MM.1S (cell line): ENCODE results near the gene GPAT2.
"Not testable (repeated sequence)": the region's sequence is repeated elsewhere in the genome, so short reads cannot be mapped to it uniquely, and the experiment has no call there.

ENCODE experiments used
- DNase-seq: peaks from one replicate; pipeline ENCODE4 v3.0.0-alpha.2; 2015
- H2AFZ ChIP-seq: fragments of 300-600 bp; sonication (generic); 2 replicates; pipeline ENCODE4 v1.6.0; 2016; ENCODE audit warnings: antibody characterized with exemption, low read length
- H3F3A ChIP-seq: fragments of 300-600 bp; sonication (generic); 2 replicates; pipeline ENCODE4 v1.6.1; 2016; ENCODE audit warnings: mild to moderate bottlenecking, antibody characterized with exemption, low read length, moderate library complexity, mixed read lengths; ENCODE audit not compliant: insufficient read depth
- H3K27ac ChIP-seq: fragments of 300-600 bp; sonication (generic); 2 replicates; pipeline ENCODE4 v1.5.1; 2016; ENCODE audit warnings: mild to moderate bottlenecking, low read length
- H3K27me3 ChIP-seq: fragments of 300-600 bp; sonication (generic); replicated peaks from 2 replicates; pipeline ENCODE4 v1.6.0; 2016; ENCODE audit warnings: low read length; ENCODE audit not compliant: insufficient read depth
- H3K36me3 ChIP-seq: fragments of 300-600 bp; sonication (generic); replicated peaks from 2 replicates; pipeline ENCODE4 v1.6.1; 2016; ENCODE audit warnings: mild to moderate bottlenecking, low read length, mixed read lengths; ENCODE audit not compliant: insufficient read depth
- H3K4me1 ChIP-seq: fragments of 300-600 bp; sonication (generic); 2 replicates; pipeline ENCODE4 v1.6.1; 2016; ENCODE audit warnings: low read length, mixed read lengths
- H3K4me2 ChIP-seq: fragments of 300-600 bp; sonication (generic); 2 replicates; pipeline ENCODE4 v1.6.0; 2016; ENCODE audit warnings: low read depth, low read length
- H3K4me3 ChIP-seq: fragments of 300-600 bp; sonication (generic); 2 replicates; pipeline ENCODE4 v1.5.1; 2016; ENCODE audit warnings: low read length, mixed read lengths
- H3K79me2 ChIP-seq: fragments of 300-600 bp; sonication (generic); 2 replicates; pipeline ENCODE4 v1.6.1; 2016; ENCODE audit warnings: mixed run types, low read length, mixed read lengths
- H3K9ac ChIP-seq: fragments of 300-600 bp; sonication (generic); 2 replicates; pipeline ENCODE4 v1.6.1; 2016; ENCODE audit warnings: low read length, mixed read lengths
- H3K9me2 ChIP-seq: fragments of 300-600 bp; sonication (generic); replicated peaks from 2 replicates; pipeline ENCODE4 v1.6.1; 2016; ENCODE audit warnings: mild to moderate bottlenecking, low read length, mixed read lengths; ENCODE audit not compliant: insufficient read depth
- H3K9me3 ChIP-seq: fragments of 300-600 bp; sonication (generic); replicated peaks from 2 replicates; pipeline ENCODE4 v1.6.1; 2016; ENCODE audit warnings: mild to moderate bottlenecking, low read length, mixed read lengths; ENCODE audit not compliant: insufficient read depth
- H4K20me1 ChIP-seq: fragments of 300-600 bp; sonication (generic); 2 replicates; pipeline ENCODE4 v1.6.1; 2016; ENCODE audit warnings: mild to moderate bottlenecking, low read length, moderate library complexity, mixed read lengths; ENCODE audit not compliant: insufficient read depth

GPAT2 gene

DNA sequence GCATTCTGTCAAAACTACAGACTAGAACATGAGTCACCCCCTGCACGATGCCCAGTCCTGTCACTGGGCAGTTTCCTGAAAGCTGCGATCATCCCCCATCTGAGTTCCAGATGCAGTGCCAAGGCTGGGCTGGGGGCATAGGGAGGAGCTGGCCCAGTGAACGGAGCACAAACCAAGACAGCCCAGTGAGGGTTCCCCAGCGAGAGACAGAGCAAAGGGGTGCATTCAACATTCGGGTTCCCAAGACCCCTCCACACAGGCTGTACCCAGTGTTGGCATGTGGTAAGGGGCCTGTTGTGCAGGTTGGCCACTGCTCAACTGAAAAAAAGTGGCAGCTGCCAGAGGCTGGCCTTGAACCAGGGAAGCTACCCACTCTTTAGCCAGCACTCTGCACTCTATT, 35.6 kb upstream of the GPAT2 start:
- H3K9ac ChIP-seq, H3K27ac ChIP-seq, H4K20me1 ChIP-seq, H3K79me2 ChIP-seq, H3K36me3 ChIP-seq, H3K9me2 ChIP-seq, H3F3A ChIP-seq, H3K9me3 ChIP-seq, H3K27me3 ChIP-seq, H3K4me3 ChIP-seq, H3K4me2 ChIP-seq, DNase-seq, H3K4me1 ChIP-seq, H2AFZ ChIP-seq: not testable (repeated sequence)

DNA sequence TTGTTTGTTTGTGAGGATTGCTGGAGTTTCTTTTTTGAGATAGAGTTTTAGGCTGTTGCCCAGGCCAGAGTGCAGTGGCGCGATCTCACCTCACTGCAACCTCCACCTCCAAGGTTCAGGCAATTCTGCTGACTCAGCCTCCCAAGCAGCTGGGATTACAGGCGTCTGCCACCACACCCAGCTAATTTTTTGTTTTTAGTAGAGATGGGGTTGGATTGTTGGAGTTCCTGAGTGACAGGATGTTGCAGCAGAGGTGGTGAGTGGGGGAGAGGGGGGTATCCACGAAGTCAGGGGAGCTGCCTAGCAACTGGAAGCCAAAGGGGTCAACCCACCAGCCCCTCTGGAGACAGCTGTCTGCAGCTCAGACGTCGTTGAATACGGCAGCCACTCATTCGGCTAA, 35.2 kb upstream of the GPAT2 start:
- H2AFZ ChIP-seq, H3K79me2 ChIP-seq, H4K20me1 ChIP-seq, H3K9ac ChIP-seq, H3K27me3 ChIP-seq, H3K9me2 ChIP-seq, DNase-seq, H3F3A ChIP-seq, H3K4me1 ChIP-seq, H3K9me3 ChIP-seq, H3K4me3 ChIP-seq, H3K4me2 ChIP-seq, H3K27ac ChIP-seq, H3K36me3 ChIP-seq: not testable (repeated sequence)

DNA sequence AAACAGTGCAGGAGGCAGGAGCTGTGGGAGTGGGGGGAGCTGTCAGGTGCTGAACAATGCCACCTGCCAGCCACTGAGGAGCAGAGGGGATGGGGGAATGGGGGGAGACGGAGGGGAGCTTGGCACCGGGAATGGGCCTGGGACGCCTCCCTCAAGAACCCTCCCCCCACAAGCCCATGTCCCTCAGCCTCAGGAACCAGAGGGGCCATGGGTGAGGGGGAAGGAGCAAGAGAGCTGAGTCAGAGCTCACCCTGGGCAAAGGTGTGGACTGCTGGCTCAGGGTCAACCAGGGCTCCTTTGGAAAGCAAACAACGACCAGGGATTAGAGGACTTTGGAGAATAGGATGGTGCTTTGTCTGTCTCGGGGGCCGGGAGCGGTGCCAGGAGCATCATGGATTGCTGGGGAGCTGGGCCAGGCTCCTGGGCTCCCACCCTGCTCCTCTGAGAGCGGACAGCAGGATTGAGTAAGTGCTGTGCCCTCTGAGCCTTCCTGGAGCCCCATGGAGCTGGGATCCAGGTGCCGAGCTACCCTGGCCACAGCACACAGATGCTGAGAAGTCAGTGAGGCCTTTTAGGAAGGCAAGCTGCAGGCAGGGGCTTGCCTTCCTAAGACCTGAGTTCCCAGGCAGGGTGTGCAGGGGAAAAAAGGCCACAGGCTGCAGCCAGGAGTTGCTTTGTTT, 33.3 kb upstream of the GPAT2 start:
- not testable (repeated sequence) for H3K27me3 ChIP-seq, H3K9me2 ChIP-seq, H3K9ac ChIP-seq, H3K4me3 ChIP-seq, H3F3A ChIP-seq, H3K27ac ChIP-seq, H4K20me1 ChIP-seq, H3K36me3 ChIP-seq, H3K4me2 ChIP-seq, DNase-seq, H3K9me3 ChIP-seq, H3K79me2 ChIP-seq, H3K4me1 ChIP-seq, H2AFZ ChIP-seq

DNA sequence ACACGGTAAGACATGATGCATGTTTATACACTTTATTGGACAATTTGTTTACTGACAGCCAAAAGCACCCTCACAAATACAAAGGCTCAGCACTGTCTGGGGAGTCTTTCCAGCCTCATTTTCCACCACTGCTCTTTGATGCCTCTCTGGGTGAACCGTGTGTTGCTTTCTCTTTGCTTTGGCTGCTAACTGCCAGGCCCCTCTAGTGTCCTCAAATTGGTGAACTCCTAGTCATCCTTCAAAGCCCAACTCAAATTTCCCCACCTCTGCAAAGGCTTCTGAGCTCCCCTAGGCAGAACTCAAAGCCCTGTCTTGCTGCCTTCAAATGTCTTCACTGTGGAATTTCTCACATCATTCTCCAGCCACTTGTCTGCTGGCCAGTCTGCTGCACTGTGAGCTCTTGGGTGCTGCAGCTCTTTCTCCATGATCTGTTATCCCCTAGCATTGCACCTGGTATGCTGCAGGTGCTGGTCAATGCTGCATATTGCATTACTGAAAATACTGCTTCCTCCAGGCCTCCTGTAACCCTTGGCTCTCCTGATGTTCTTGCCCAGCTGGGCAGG, 32.5 kb upstream of the GPAT2 start:
- not testable (repeated sequence) for H3F3A ChIP-seq, H3K9ac ChIP-seq, H3K4me1 ChIP-seq, H3K79me2 ChIP-seq, H3K9me2 ChIP-seq, DNase-seq, H3K9me3 ChIP-seq, H3K4me3 ChIP-seq, H3K27ac ChIP-seq, H3K4me2 ChIP-seq, H3K27me3 ChIP-seq, H4K20me1 ChIP-seq, H3K36me3 ChIP-seq, H2AFZ ChIP-seq

DNA sequence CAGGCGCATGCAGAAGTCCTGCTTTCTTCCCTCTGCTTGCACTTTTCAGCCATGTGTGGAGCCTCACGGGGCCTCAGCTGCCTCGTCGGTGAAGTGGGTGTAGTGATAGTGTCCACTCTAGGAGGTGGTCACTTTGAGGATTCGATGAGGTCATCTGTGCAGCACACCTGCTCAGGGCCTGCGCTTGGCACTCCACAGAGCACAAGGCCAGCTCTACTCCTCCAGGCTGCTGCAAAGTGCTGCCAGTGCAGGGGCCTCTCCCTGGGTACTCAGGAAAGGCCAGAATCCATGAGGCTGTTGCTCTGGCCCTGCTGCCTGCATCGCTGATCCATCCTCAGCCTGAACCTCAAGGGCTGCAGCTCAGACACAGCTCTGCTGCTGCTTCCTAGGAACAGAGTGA, 31.8 kb upstream of the GPAT2 start:
- H3K9me3 ChIP-seq, H3K27me3 ChIP-seq, H4K20me1 ChIP-seq, H3K27ac ChIP-seq, H3K4me1 ChIP-seq, H3K4me2 ChIP-seq, H2AFZ ChIP-seq, H3K9me2 ChIP-seq, H3K4me3 ChIP-seq, H3K79me2 ChIP-seq, H3K9ac ChIP-seq, DNase-seq, H3F3A ChIP-seq, H3K36me3 ChIP-seq: not testable (repeated sequence)

DNA sequence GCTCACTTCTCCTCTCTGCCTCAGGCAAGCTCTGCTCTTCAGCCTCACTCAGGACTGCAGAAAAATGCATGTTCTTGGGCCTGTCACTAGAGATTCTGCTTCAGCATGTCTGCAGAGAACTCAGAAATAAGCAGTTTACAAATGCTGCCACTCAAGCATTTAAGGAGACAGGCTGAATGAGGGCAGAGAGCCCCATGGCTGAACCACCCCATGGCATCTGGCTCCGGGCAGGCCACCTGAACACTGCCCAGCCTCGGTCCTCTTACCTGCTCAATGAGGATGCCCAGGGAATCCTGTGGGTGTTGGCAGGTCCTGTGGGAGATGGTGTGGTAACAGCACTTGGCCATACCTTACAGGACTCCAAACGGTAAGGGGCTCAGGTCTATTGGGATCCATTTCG, 31.2 kb upstream of the GPAT2 start:
- not testable (repeated sequence) for H3F3A ChIP-seq, H3K9me2 ChIP-seq, H3K79me2 ChIP-seq, H2AFZ ChIP-seq, H4K20me1 ChIP-seq, H3K27me3 ChIP-seq, H3K4me2 ChIP-seq, H3K27ac ChIP-seq, H3K4me3 ChIP-seq, DNase-seq, H3K36me3 ChIP-seq, H3K4me1 ChIP-seq, H3K9ac ChIP-seq, H3K9me3 ChIP-seq
